Adrenal gland (tissue), 12 donors: ENCODE results near the gene ZNF618. TPM values are rescaled to one million over a fixed set of nuclear protein-coding genes. Genes with fewer than 3 reads are reported as not detected.

Experiments
- DNase-seq, 7 donors: peaks; one replicate each; pipeline ENCODE4 v3.0.0-alpha.2; 2019 to 2020
- H3K27ac ChIP-seq, 5 donors: fragments of 200-600 bp; sonication (generic) in 4 of 5; 1 replicate in 3 of 5; 2 replicates in 2 of 5; pipeline versions ENCODE4 v1.5.1 to v1.8.0; 2016 to 2020; ENCODE audit warnings: mild to moderate bottlenecking in 1 of 5
- H3K27me3 ChIP-seq: fragments of 200-600 bp; 2 replicates; pipeline ENCODE4 v1.8.0; 2021
- H3K36me3 ChIP-seq, 2 donors: fragments of 200-600 bp; replicated peaks in 1 of 2; 1 replicate in 1 of 2; 2 replicates in 1 of 2; pipeline versions ENCODE4 v1.5.1 to v1.8.0; 2018 to 2022
- H3K4me1 ChIP-seq, 2 donors: fragments of 200-600 bp; replicated peaks in 1 of 2; 1 replicate in 1 of 2; 2 replicates in 1 of 2; pipeline versions ENCODE4 v1.5.1 to v1.8.0; 2018 to 2021
- H3K4me3 ChIP-seq, 4 donors: fragments of 200-600 bp; sonication (generic) in 3 of 4; one replicate each; pipeline ENCODE4 v1.5.1; 2016 to 2018
- H3K9me3 ChIP-seq, 3 donors: fragments of 200-600 bp; sonication (generic) in 1 of 3; replicated peaks in 1 of 3; 1 replicate in 2 of 3; 2 replicates in 1 of 3; pipeline versions ENCODE4 v1.5.1 to v1.8.0; 2016 to 2021
- CTCF ChIP-seq, 6 experiments: fragments of 450-650 bp in 4 of 6; fragments of 200-600 bp in 2 of 6; sonication (generic) in 1 of 6; IDR thresholded peaks; 1 replicate in 5 of 6; 2 replicates in 1 of 6; pipeline versions ENCODE4 v1.5.1 to v1.8.0; 2016 to 2021; ENCODE audit warnings: antibody characterized with exemption in 6 of 6, mild to moderate bottlenecking in 2 of 6, moderate library complexity in 1 of 6
- POLR2A ChIP-seq, 2 donors: fragments of 450-650 bp; IDR thresholded peaks; one replicate each; pipeline ENCODE4 v1.6.1; 2017; ENCODE audit warnings: antibody characterized with exemption in 2 of 2, mild to moderate bottlenecking in 2 of 2, moderate library complexity in 1 of 2
- WGBS, 4 donors: extraction: QIAGEN DNeasy Blood & Tissue Kit in 2 of 4; methylation state at CpG; one replicate each; pipeline versions ENCODE4 v1.1.5 to v1.1.7; 2013 to 2017; 5-methylcytosine and 5-hydroxymethylcytosine counted together
- intact Hi-C, 2 donors: fragments of 100-400 bp; cut with DNase I; formaldehyde crosslinking; loops; one replicate each; pipeline versions ENCODE4 v1.14.1 to v1.15.0; 2022 to 2023
- polyA plus RNA-seq, 3 donors: library from polyadenylated mRNA; stranded (reverse); fragments of 200-250 nt in 2 of 3; fragments of 350-450 nt in 1 of 3; fragmentation: Illumina TruSeq in 1 of 3; extraction: RNeasy Lipid Tissue Mini Kit (QIAGEN cat#74804) in 1 of 3; gene quantifications; one replicate each; pipeline ENCODE4 v1.2.3, GENCODE V29; 2013 to 2014
- total RNA-seq, 9 donors: library from RNA; depleted of rRNA in 4 of 9; stranded (reverse); fragments of >200 nt in 4 of 9; fragments of 120-200 nt in 1 of 9; fragmentation: NEBNext Ultra II Directional in 1 of 9; extraction: Animal tissue kit (Norgen Biotek cat#: 25700) in 1 of 9; gene quantifications; one replicate each; pipeline versions ENCODE4 v1.1.0 to v1.2.4, GENCODE V29; 2013 to 2023
- donor health status: healthy with polysubstance abuse.
- donor health status: Bipolar disorder and iron deficiency.
- donor health status: DM: yes; HTN: yes; CAD: no.
- donor health status: DM: no; HTN: no; CAD: no.
- donor health status: DM: no; HTN: no; CAD: no.
- donor health status: DM: yes; HTN: yes; CAD: no.

ZNF618 gene
- total and polyA plus RNA-seq, 12 donors = 4.5 to 21.3 (median 9.9) TPM

GRCh38 chr9:113842086-113842485, 34.0 kb upstream of the ZNF618 start:
- Histone ChIP-seq H3K27ac (no peak overlapping the region), H3K4me1 (no peaks in the 10 kb centered on the region), H3K4me3 (no peak overlapping the region), H3K27me3 (peaks cover 4% of the 10 kb centered on the region), H3K36me3 (no peaks in the 10 kb centered on the region), H3K9me3 (peaks cover 0 to 19% (median 5%) of the 10 kb centered on the region in 3 donors)
- intact Hi-C loops = no loop called here
- no peak for DNase-seq
- TF ChIP-seq POLR2A (IDR thresholded peaks at IDR 0.05) = no peak
- TF ChIP-seq CTCF (IDR thresholded peaks at IDR 0.05) = no peak
- WGBS, 4 donors = 82 to 84% (median 82%) methylated on average over 3 of the region's 3 CpGs

GRCh38 chr9:113844466-113844865, 31.6 kb upstream of the ZNF618 start:
- Histone ChIP-seq H3K9me3 (peaks cover 0 to 11% (median 5%) of the 10 kb centered on the region in 3 donors), H3K4me1 (no peaks in the 10 kb centered on the region), H3K27me3 (no peaks in the 10 kb centered on the region), H3K4me3 (no peak overlapping the region), H3K27ac (no peak overlapping the region), H3K36me3 (no peaks in the 10 kb centered on the region)
- intact Hi-C loops = no loop called here
- DNase-seq = no peak
- TF ChIP-seq CTCF (IDR thresholded peaks at IDR 0.05) (no peak), POLR2A (IDR thresholded peaks at IDR 0.05) (no peak)
- 89 to 100% (median 93%) methylated on average over 1 of the region's 1 CpG for WGBS, 4 donors

- no peak for TF ChIP-seq CTCF (IDR thresholded peaks at IDR 0.05)
- TF ChIP-seq POLR2A (IDR thresholded peaks at IDR 0.05) = no peak
- 77 to 92% (median 87%) methylated on average over 23 to 25 of the region's 25 CpGs for WGBS, 4 donors
Measured at GRCh38 chr9:113851359-113851758, 24.8 kb upstream of the ZNF618 start.

GRCh38 chr9:113851873-113852272, 24.2 kb upstream of the ZNF618 start:
- no peak for DNase-seq
- intact Hi-C loops = no loop called here
- Histone ChIP-seq H3K4me3 (no peak overlapping the region), H3K9me3 (peaks cover 0 to 1% (median 0%) of the 10 kb centered on the region in 3 donors), H3K4me1 (no peaks in the 10 kb centered on the region), H3K27me3 (no peaks in the 10 kb centered on the region), H3K36me3 (no peaks in the 10 kb centered on the region), H3K27ac (no peak overlapping the region)
- no peak for TF ChIP-seq CTCF (IDR thresholded peaks at IDR 0.05)
- TF ChIP-seq POLR2A (IDR thresholded peaks at IDR 0.05) = no peak
- WGBS, 4 donors = 71 to 85% (median 81%) methylated on average over 1 of the region's 1 CpG

More at GRCh38 chr9:113851359-113851758, 24.8 kb upstream of the ZNF618 start:
- H3K4me1 ChIP-seq = no peaks in the 10 kb centered on the region
- H3K4me3 ChIP-seq = no peak overlapping the region
- DNase-seq = no peak
- no peaks in the 10 kb centered on the region for H3K27me3 ChIP-seq
- no peaks in the 10 kb centered on the region for H3K36me3 ChIP-seq
- no peak overlapping the region for H3K27ac ChIP-seq
- intact Hi-C loops = no loop called here
- H3K9me3 ChIP-seq = peaks cover 0 to 6% (median 3%) of the 10 kb centered on the region in 3 donors
